Upper lobe of left lung (tissue), 6 donors: Measurements from ENCODE around the gene USP53. TPM values are rescaled to one million over a fixed set of nuclear protein-coding genes. Genes with fewer than 3 reads are reported as not detected.

Experiments
- ATAC-seq, 2 donors: fragments of 200-7000 bp; cut with Tn5 transposase; one replicate each; pipeline ENCODE4 v1.9.1; 2022; ENCODE audit warnings: mild to moderate bottlenecking in 2 of 2, moderate library complexity in 2 of 2; ENCODE audit not compliant: low FRiP score in 2 of 2
- DNase-seq, 2 donors: peaks; one replicate each; pipeline ENCODE4 v3.0.0-alpha.2; 2019 to 2020
- H3K27ac ChIP-seq, 4 donors: fragments of 200-600 bp; sonication (generic); one replicate each; pipeline ENCODE4 v1.5.1; 2016 to 2019
- H3K27me3 ChIP-seq, 4 donors: fragments of 200-600 bp; sonication (generic); one replicate each; pipeline ENCODE4 v1.5.1; 2017 to 2019
- H3K36me3 ChIP-seq, 4 donors: fragments of 200-600 bp; sonication (generic); one replicate each; pipeline ENCODE4 v1.5.1; 2016 to 2019
- H3K4me1 ChIP-seq, 4 donors: fragments of 200-600 bp; sonication (generic); one replicate each; pipeline ENCODE4 v1.5.1; 2018 to 2019
- H3K4me3 ChIP-seq, 4 donors: fragments of 200-600 bp; sonication (generic); one replicate each; pipeline ENCODE4 v1.5.1; 2017 to 2019; ENCODE audit warnings: mild to moderate bottlenecking in 2 of 4, moderate library complexity in 1 of 4
- H3K9me3 ChIP-seq, 4 donors: fragments of 200-600 bp; sonication (generic); one replicate each; pipeline ENCODE4 v1.5.1; 2018 to 2019
- CTCF ChIP-seq, 6 experiments: fragments of 450-650 bp in 4 of 6; fragments of 200-600 bp in 2 of 6; sonication (generic) in 2 of 6; IDR thresholded peaks; one replicate each; pipeline ENCODE4 v1.5.1; 2016 to 2019; ENCODE audit warnings: antibody characterized with exemption in 6 of 6
- EP300 ChIP-seq, 4 donors: sonication (generic); formaldehyde crosslinking; IDR thresholded peaks; one replicate each; pipeline ENCODE4 v1.5.1; 2017; ENCODE audit warnings: antibody characterized with exemption in 4 of 4, control low read depth in 2 of 4
- POLR2A ChIP-seq, 4 donors: fragments of 450-650 bp; IDR thresholded peaks; one replicate each; pipeline ENCODE4 v1.5.1; 2016 to 2017; ENCODE audit warnings: antibody characterized with exemption in 4 of 4, mild to moderate bottlenecking in 2 of 4
- POLR2AphosphoS5 ChIP-seq, 2 donors: sonication (generic); formaldehyde crosslinking; IDR thresholded peaks; one replicate each; pipeline ENCODE4 v1.5.1; 2017; ENCODE audit warnings: antibody characterized with exemption in 2 of 2
- WGBS, 2 donors: methylation state at CpG; one replicate each; pipeline ENCODE4 v1.1.5; 2017 to 2018; 5-methylcytosine and 5-hydroxymethylcytosine counted together
- total RNA-seq, 6 donors: library from RNA; depleted of rRNA in 4 of 6; stranded (reverse); fragments of >200 nt in 4 of 6; gene quantifications; one replicate each; pipeline versions ENCODE4 v1.1.0 to v1.2.1, GENCODE V29; 2016 to 2021
- donor health status: DM: no; HTN: no; CAD: no; lungs with moderate emphysema.
- donor health status: DM: no; HTN: yes; CAD: no; lungs with severe emphysema.

The USP53 gene
- total RNA-seq, 6 donors from 2014 or later: 44.4 to 130 (median 56.0) TPM

- Histone ChIP-seq H3K4me1 (peaks cover 6 to 24% (median 7%) of the 10 kb centered on the region in 4 donors), H3K4me3 (no peak overlapping the region), H3K36me3 (peaks cover 0 to 14% (median 2%) of the 10 kb centered on the region in 4 donors), H3K27me3 (no peaks in the 10 kb centered on the region), H3K27ac (no peak overlapping the region), H3K9me3 (no peaks in the 10 kb centered on the region)
- no peak for DNase-seq
- WGBS, 2 donors: 66 to 81% methylated on average over 3 of the region's 3 CpGs
- no peak for ATAC-seq
- TF ChIP-seq POLR2A (IDR thresholded peaks at IDR 0.05): no peak
- TF ChIP-seq CTCF (IDR thresholded peaks at IDR 0.05): no peak
- no peak for TF ChIP-seq POLR2AphosphoS5 (IDR thresholded peaks at IDR 0.05)
- TF ChIP-seq EP300 (IDR thresholded peaks at IDR 0.05): no peak
These were observed 19.0 kb downstream of the USP53 start for GRCh38 chr4:119231491-119231890.

GRCh38 chr4:119232286-119232685 is 19.8 kb downstream of the USP53 start:
- Histone ChIP-seq H3K27ac (no peak overlapping the region), H3K27me3 (no peaks in the 10 kb centered on the region), H3K9me3 (no peaks in the 10 kb centered on the region), H3K4me3 (no peak overlapping the region), H3K4me1 (peaks cover 6 to 24% (median 7%) of the 10 kb centered on the region in 4 donors), H3K36me3 (peaks cover 0 to 18% (median 2%) of the 10 kb centered on the region in 4 donors)
- DNase-seq (no peak), ATAC-seq (no peak)
- TF ChIP-seq CTCF (IDR thresholded peaks at IDR 0.05): no peak
- TF ChIP-seq POLR2A (IDR thresholded peaks at IDR 0.05): no peak
- no peak for TF ChIP-seq EP300 (IDR thresholded peaks at IDR 0.05)
- TF ChIP-seq POLR2AphosphoS5 (IDR thresholded peaks at IDR 0.05): no peak
- WGBS, 2 donors: 90 to 93% methylated on average over 1 of the region's 1 CpG

GRCh38 chr4:119233191-119233590 is 20.7 kb downstream of the USP53 start:
- no peaks in the 10 kb centered on the region for H3K9me3 ChIP-seq
- H3K4me3 ChIP-seq: no peak overlapping the region
- ATAC-seq (no peak), DNase-seq (no peak)
- peak overlapping the region in 1 of 4 donors; percentile 42 for H3K27ac ChIP-seq
- peaks cover 0 to 18% (median 2%) of the 10 kb centered on the region in 4 donors for H3K36me3 ChIP-seq
- H3K27me3 ChIP-seq: no peaks in the 10 kb centered on the region
- TF ChIP-seq POLR2A (IDR thresholded peaks at IDR 0.05): no peak
- no peak for TF ChIP-seq EP300 (IDR thresholded peaks at IDR 0.05)
- TF ChIP-seq POLR2AphosphoS5 (IDR thresholded peaks at IDR 0.05): no peak
- TF ChIP-seq CTCF (IDR thresholded peaks at IDR 0.05): no peak
- peaks cover 6 to 26% (median 11%) of the 10 kb centered on the region in 4 donors for H3K4me1 ChIP-seq

GRCh38 chr4:119233750-119234149 is 21.2 kb downstream of the USP53 start:
- TF ChIP-seq POLR2A (IDR thresholded peaks at IDR 0.05): no peak
- TF ChIP-seq CTCF (IDR thresholded peaks at IDR 0.05): no peak
- no peak for TF ChIP-seq POLR2AphosphoS5 (IDR thresholded peaks at IDR 0.05)
- no peak for TF ChIP-seq EP300 (IDR thresholded peaks at IDR 0.05)
- no peak for ATAC-seq
- no peaks in the 10 kb centered on the region for H3K9me3 ChIP-seq
- H3K4me3 ChIP-seq: no peak overlapping the region
- no peaks in the 10 kb centered on the region for H3K27me3 ChIP-seq
- peaks cover 6 to 29% (median 13%) of the 10 kb centered on the region in 4 donors for H3K4me1 ChIP-seq
- H3K27ac ChIP-seq: peak overlapping the region in 1 of 4 donors; percentile 42
- no peak for DNase-seq
- WGBS, 2 donors: 33 to 62% methylated on average over 3 of the region's 3 CpGs
- peaks cover 0 to 18% (median 2%) of the 10 kb centered on the region in 4 donors for H3K36me3 ChIP-seq

GRCh38 chr4:119237201-119237600 is 24.7 kb downstream of the USP53 start:
- Histone ChIP-seq H3K4me3 (no peak overlapping the region), H3K27ac (no peak overlapping the region), H3K27me3 (no peaks in the 10 kb centered on the region), H3K4me1 (peaks cover 6 to 21% (median 13%) of the 10 kb centered on the region in 4 donors), H3K9me3 (no peaks in the 10 kb centered on the region), H3K36me3 (peaks cover 0 to 28% (median 1%) of the 10 kb centered on the region in 4 donors)
- DNase-seq: peak in 1 of 2 donors; percentile 38
- TF ChIP-seq CTCF (IDR thresholded peaks at IDR 0.05): no peak
- TF ChIP-seq POLR2AphosphoS5 (IDR thresholded peaks at IDR 0.05): no peak
- no peak for TF ChIP-seq POLR2A (IDR thresholded peaks at IDR 0.05)
- no peak for TF ChIP-seq EP300 (IDR thresholded peaks at IDR 0.05)
- no peak for ATAC-seq
- 94 to 97% methylated on average over 9 of the region's 9 CpGs for WGBS, 2 donors
